HG03097 (cell line): ENCODE data around the gene SPATA3.
A peak's percentile ranks its signal among the peaks of the same experiment; 100 is the strongest.

Experiments used
- ATAC-seq: cut with Tn5 transposase; IDR thresholded peaks from one replicate; pipeline ENCODE4 v1.9.1; 2021; ENCODE audit not compliant: unreplicated experiment, low FRiP score

SPATA3 gene

GRCh38 chr2:231043796-231044195 lies 47.9 kb downstream of the SPATA3 start:
- ATAC-seq = no peak

- no peak for ATAC-seq
These were observed 51.0 kb downstream of the SPATA3 start for GRCh38 chr2:231046916-231047273.

GRCh38 chr2:231047274-231047922 lies 51.5 kb downstream of the SPATA3 start:
- ATAC-seq = no peak

- no peak for ATAC-seq
These were observed 52.3 kb downstream of the SPATA3 start for GRCh38 chr2:231047923-231048915.

- ATAC-seq = no peak
These were observed 53.5 kb downstream of the SPATA3 start for GRCh38 chr2:231049286-231050017.

- no peak for ATAC-seq
These were observed 54.3 kb downstream of the SPATA3 start for GRCh38 chr2:231050018-231050901.

GRCh38 chr2:231051116-231051515 lies 55.2 kb downstream of the SPATA3 start:
- no peak for ATAC-seq

- peak; percentile 48 for ATAC-seq
These were observed 56.9 kb downstream of the SPATA3 start for GRCh38 chr2:231052494-231053451.

- no peak for ATAC-seq
These were observed 57.9 kb downstream of the SPATA3 start for GRCh38 chr2:231053846-231054245.

- ATAC-seq = peak; percentile 73
These were observed 60.8 kb downstream of the SPATA3 start, which contains the start of gene PSMD1 for GRCh38 chr2:231056453-231057416. PSMD1 (plus strand) TSS chr2:231056867; CDS start chr2:231057026, 159 bp downstream.

GRCh38 chr2:231057590-231057989 lies 61.7 kb downstream of the SPATA3 start:
- no peak for ATAC-seq
